CD8-positive, alpha-beta memory T cell (primary cell): Measurements from ENCODE around the gene TOR4A. TPM values are rescaled to one million over a fixed set of nuclear protein-coding genes. Genes with fewer than 3 reads are reported as not detected.

Experiments
- CTCF ChIA-PET: fragments of 350-600 bp; sonication (Branson Sonifier 250); formaldehyde crosslinking; loops from one replicate; lab custom pipeline; 2021; ENCODE audit warnings: antibody characterized with exemption; lab: Charles Lee
- POLR2A ChIA-PET: fragments of 350-600 bp; sonication (Branson Sonifier 250); formaldehyde crosslinking; loops from one replicate; lab custom pipeline; 2021; ENCODE audit warnings: antibody characterized with exemption; lab: Charles Lee
- DNase-seq, 5 donors: peaks; one replicate each; pipeline versions ENCODE4 v3.0.0 to v3.0.0-alpha.2; 2020 to 2022; ENCODE audit warnings: mixed read lengths in 1 of 5
- H3K27ac ChIP-seq: one replicate; pipeline ENCODE4 v1.7.0; 2013; ENCODE audit warnings: low read depth, mild to moderate bottlenecking, low read length, moderate library complexity
- H3K27me3 ChIP-seq: 2 replicates; pipeline ENCODE4 v1.7.0; 2013; ENCODE audit warnings: low read length, mild to moderate bottlenecking; ENCODE audit not compliant: insufficient read depth, poor library complexity, severe bottlenecking
- H3K36me3 ChIP-seq: 2 replicates; pipeline ENCODE4 v1.7.0; 2013; ENCODE audit warnings: mild to moderate bottlenecking, low read length, moderate library complexity; ENCODE audit not compliant: insufficient read depth
- H3K4me1 ChIP-seq: 2 replicates; pipeline ENCODE4 v1.7.0; 2013; ENCODE audit warnings: mild to moderate bottlenecking, low read length, moderate library complexity; ENCODE audit not compliant: insufficient read depth
- H3K4me3 ChIP-seq: 2 replicates; pipeline ENCODE4 v1.7.0; 2013; ENCODE audit warnings: mild to moderate bottlenecking, low read length
- H3K9me3 ChIP-seq: 2 replicates; pipeline ENCODE4 v1.7.0; 2013; ENCODE audit warnings: mild to moderate bottlenecking, low read length
- H3K27ac Mint-ChIP-seq, 8 donors: one replicate each; pipeline ENCODE4 v1.8.0; 2020 to 2021; ENCODE audit warnings: mixed read lengths in 8 of 8, mild to moderate bottlenecking in 6 of 8, inconsistent platforms in 3 of 8, moderate library complexity in 3 of 8
- H3K27me3 Mint-ChIP-seq, 2 donors: one replicate each; pipeline ENCODE4 v1.8.0; 2020 to 2021; ENCODE audit warnings: mixed read lengths in 2 of 2, mild to moderate bottlenecking in 1 of 2, moderate library complexity in 1 of 2
- H3K36me3 Mint-ChIP-seq, 3 donors: one replicate each; pipeline ENCODE4 v1.8.0; 2020 to 2021; ENCODE audit warnings: mixed read lengths in 3 of 3, inconsistent platforms in 1 of 3, mild to moderate bottlenecking in 1 of 3
- H3K4me1 Mint-ChIP-seq, 3 donors: one replicate each; pipeline ENCODE4 v1.8.0; 2020 to 2021; ENCODE audit warnings: mixed read lengths in 3 of 3, inconsistent platforms in 1 of 3, mild to moderate bottlenecking in 1 of 3
- H3K4me3 Mint-ChIP-seq, 7 donors: one replicate each; pipeline ENCODE4 v1.8.0; 2020 to 2021; ENCODE audit warnings: mixed read lengths in 7 of 7, mild to moderate bottlenecking in 6 of 7, moderate library complexity in 4 of 7, inconsistent platforms in 2 of 7
- H3K9me3 Mint-ChIP-seq, 5 donors: one replicate each; pipeline ENCODE4 v1.8.0; 2020 to 2022; ENCODE audit warnings: mixed read lengths in 5 of 5, mild to moderate bottlenecking in 3 of 5, moderate library complexity in 2 of 5, inconsistent platforms in 1 of 5
- polyA plus RNA-seq: library from polyadenylated mRNA; unstranded; fragments of 300-500 nt; fragmentation: Illumina TruSeq; gene quantifications from one replicate; pipeline ENCODE4 v1.2.3, GENCODE V29; 2021
- total RNA-seq, 2 experiments: library from RNA; stranded (reverse); gene quantifications; one replicate each; pipeline ENCODE4 v1.2.3, GENCODE V29; 2021

Gene TOR4A
- total and polyA plus RNA-seq, 3 experiments from 2014 or later = 1.8 to 3.9 (median 3.3) TPM

DNA sequence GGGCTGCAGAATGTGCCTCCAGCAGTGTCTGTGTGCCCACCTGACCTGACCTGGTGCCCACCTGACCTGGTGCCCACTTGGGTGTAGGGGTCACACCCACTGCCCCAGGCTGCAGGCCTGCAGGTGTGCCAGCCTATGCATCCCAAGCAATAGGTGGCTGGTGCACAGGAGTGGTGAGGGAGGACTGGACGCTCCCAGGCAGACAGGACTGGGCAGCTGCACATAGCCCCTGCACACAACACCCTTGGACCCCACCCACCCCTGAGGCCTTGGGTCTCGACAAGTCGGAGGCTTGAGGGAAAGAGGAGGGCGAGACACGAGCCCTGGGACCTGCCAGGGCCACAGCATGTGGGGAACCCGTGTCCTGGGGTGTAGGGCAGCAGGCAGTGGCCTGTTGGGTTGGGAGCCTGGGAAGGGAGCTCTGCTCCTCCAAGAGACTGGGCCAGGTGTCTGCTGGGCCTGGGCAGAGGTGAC is 35.4 kb downstream of the TOR4A start:
- no peaks in the 10 kb centered on the region for H3K9me3 ChIP-seq
- Mint-ChIP-seq H3K4me3 (no peak overlapping the region), H3K9me3 (no peaks in the 10 kb centered on the region), H3K27me3 (peaks cover 0 to 2% of the 10 kb centered on the region in 2 donors), H3K36me3 (no peaks in the 10 kb centered on the region), H3K27ac (no peak overlapping the region), H3K4me1 (no peaks in the 10 kb centered on the region)
- H3K36me3 ChIP-seq = no peaks in the 10 kb centered on the region
- H3K4me1 ChIP-seq = no peaks in the 10 kb centered on the region
- no peaks in the 10 kb centered on the region for H3K27me3 ChIP-seq
- CTCF ChIA-PET = no interaction called here
- POLR2A ChIA-PET = no interaction called here
- H3K27ac ChIP-seq = no peak overlapping the region
- peak in 1 of 5 donors; percentile 38 for DNase-seq
- no peak overlapping the region for H3K4me3 ChIP-seq

DNA sequence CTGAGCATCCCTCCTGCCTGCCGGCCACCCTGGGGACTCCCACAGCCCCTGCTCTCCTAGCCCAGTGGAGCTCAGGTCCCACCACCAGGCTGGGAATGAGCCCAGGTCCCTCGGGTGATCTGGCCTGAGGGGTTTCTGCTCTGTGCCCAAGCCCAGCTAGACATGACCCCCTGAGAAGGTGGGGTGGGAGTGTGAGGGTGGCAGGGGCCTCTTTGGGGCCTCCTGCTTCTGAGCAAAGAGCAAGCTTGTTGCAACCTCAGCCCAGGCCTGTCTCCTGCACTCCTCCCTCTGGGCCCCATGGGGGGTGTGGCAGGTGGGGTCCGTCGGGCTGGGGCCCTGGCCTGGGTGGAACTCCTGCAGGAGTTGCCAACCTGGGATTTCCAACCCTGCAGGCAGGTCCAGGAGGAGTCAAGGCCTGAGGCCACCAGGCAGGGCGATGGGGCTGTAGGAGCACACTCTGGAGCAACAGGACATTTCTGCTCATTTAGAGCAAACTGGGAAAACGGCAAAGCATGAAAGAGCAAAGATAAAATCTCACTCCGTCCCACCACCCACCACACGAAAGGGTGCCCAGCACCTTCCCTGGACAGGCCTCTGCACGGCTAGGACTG is 35.9 kb downstream of the TOR4A start:
- H3K4me1 Mint-ChIP-seq = no peaks in the 10 kb centered on the region
- peak overlapping the region in 1 of 8 donors; percentile 19 for H3K27ac Mint-ChIP-seq
- Histone ChIP-seq H3K9me3 (no peaks in the 10 kb centered on the region), H3K27me3 (no peaks in the 10 kb centered on the region), H3K4me3 (no peak overlapping the region), H3K27ac (no peak overlapping the region), H3K36me3 (no peaks in the 10 kb centered on the region), H3K4me1 (no peaks in the 10 kb centered on the region)
- ChIA-PET CTCF (no interaction called here), POLR2A (no interaction called here)
- H3K36me3 Mint-ChIP-seq = no peaks in the 10 kb centered on the region
- H3K9me3 Mint-ChIP-seq = no peaks in the 10 kb centered on the region
- H3K27me3 Mint-ChIP-seq = peaks cover 0 to 2% of the 10 kb centered on the region in 2 donors
- peak in 1 of 5 donors; percentile 42 for DNase-seq
- peak overlapping the region in 1 of 7 donors; percentile 74 for H3K4me3 Mint-ChIP-seq

DNA sequence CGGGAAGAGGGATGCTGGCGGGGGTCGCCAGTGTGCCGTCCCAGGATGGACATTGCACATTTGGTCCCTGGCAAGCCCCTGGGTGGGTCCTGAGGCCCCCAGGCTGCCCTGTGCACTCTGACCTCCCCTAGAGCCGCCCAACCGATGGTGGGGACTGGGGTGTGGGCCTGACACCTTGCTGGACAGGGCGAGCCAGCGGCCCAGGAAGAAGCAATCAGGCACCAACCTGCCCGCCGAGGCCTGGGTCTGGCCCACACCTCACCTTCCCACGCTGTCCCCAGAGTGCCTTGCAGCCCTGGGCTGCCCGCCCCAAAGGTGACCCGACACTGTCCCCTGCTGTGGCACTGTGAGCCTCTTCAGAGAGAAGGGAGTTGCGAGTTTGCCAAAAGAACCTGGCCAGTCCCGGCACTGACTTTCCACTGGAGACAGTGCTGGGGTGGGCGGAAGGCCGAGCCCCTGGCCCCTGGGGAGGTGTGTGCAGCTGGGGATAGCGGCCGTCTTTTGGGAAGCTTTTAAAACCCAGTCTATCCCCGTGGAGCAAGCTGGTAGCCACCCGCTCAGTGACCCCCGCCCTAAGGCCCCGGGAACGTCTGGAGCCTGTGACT is 36.5 kb downstream of the TOR4A start:
- Histone ChIP-seq H3K9me3 (no peaks in the 10 kb centered on the region), H3K36me3 (no peaks in the 10 kb centered on the region), H3K4me1 (no peaks in the 10 kb centered on the region), H3K27me3 (no peaks in the 10 kb centered on the region), H3K27ac (no peak overlapping the region), H3K4me3 (no peak overlapping the region)
- ChIA-PET CTCF (no interaction called here), POLR2A (no interaction called here)
- peak in 1 of 5 donors; percentile 33 for DNase-seq
- Mint-ChIP-seq H3K27ac (no peak overlapping the region), H3K27me3 (peaks cover 0 to 2% of the 10 kb centered on the region in 2 donors), H3K4me1 (no peaks in the 10 kb centered on the region), H3K4me3 (no peak overlapping the region), H3K9me3 (no peaks in the 10 kb centered on the region), H3K36me3 (no peaks in the 10 kb centered on the region)

DNA sequence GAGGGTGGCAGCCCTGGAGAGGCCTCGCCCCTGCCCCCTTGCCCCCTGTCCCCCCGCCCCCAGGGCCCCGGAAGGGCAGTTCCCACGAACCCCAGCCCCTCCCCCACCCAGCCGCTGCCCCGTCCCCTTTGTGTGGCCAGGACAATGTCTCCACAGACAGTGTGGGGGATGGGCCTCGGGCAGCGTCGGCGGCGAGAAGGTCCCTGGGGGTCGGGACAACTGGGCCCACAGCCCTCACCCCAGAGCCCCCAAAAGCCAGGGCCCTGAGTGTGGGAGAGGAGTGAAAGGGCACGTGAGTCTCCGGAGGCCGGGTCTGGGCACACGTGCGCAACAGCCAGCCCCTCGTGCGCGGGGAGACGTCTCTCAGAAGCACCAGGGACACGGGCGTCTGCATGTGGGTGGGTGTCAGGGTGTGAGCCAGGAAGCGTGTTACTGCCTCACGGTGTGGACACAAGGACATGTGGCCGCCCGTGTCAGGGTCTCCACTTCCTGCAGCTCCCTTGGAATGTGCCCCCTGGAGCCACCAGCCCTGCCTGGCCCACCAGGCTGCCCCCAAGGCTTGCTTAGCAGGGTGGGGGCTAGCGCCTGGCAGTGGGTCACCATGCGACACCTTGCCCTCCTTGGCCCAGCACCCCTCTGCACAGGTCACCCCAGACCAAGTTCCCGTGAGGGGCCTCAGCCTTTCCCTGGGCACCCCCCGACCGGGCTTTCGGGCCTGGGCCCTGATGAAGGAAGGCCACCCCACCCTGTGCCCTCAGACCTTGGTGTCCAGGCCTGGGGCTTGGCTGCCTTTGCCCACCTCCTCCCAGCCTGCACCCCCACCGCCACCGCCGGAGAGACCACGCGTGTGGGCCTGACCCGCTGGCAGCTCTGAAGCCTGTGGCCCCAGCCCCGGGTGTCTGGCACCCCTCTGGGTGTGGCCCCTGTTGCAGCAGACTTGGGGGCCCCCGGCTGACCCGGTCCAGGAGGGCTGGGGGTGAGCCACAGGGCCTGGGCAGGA is 37.3 kb downstream of the TOR4A start:
- H3K4me3 Mint-ChIP-seq = no peak overlapping the region
- no peaks in the 10 kb centered on the region for H3K9me3 ChIP-seq
- peak in 1 of 5 donors; percentile 44 for DNase-seq
- ChIA-PET POLR2A (no interaction called here), CTCF (no interaction called here)
- H3K9me3 Mint-ChIP-seq = no peaks in the 10 kb centered on the region
- H3K27me3 Mint-ChIP-seq = peaks cover 0 to 2% of the 10 kb centered on the region in 2 donors
- H3K36me3 ChIP-seq = no peaks in the 10 kb centered on the region
- H3K27me3 ChIP-seq = no peaks in the 10 kb centered on the region
- no peak overlapping the region for H3K27ac Mint-ChIP-seq
- no peaks in the 10 kb centered on the region for H3K36me3 Mint-ChIP-seq
- no peaks in the 10 kb centered on the region for H3K4me1 Mint-ChIP-seq
- no peaks in the 10 kb centered on the region for H3K4me1 ChIP-seq
- no peak overlapping the region for H3K27ac ChIP-seq
- no peak overlapping the region for H3K4me3 ChIP-seq

DNA sequence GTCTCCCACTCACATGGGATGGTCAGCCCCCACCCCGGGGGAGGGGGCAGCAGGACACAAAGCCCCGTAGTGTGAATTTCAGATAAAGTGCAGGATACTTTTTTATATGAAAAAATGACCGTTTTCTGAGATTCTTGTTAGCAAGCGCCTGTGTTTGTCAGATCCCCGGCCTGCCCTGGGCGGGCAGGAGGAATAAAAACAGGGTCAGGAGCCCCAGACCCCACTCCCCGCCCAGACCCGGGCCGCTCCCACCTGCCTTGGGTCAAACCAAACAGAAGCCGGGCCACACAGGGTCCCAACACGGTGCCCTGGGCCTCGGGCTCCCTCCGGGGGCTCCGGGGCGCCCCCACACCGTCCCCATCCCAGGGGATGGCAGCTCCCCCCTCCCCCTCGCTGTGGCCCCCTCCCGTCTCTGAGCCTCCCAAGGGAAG is 38.1 kb downstream of the TOR4A start:
- Histone ChIP-seq H3K36me3 (no peaks in the 10 kb centered on the region), H3K4me3 (no peak overlapping the region), H3K4me1 (peaks cover 5% of the 10 kb centered on the region), H3K27me3 (no peaks in the 10 kb centered on the region), H3K27ac (no peak overlapping the region), H3K9me3 (no peaks in the 10 kb centered on the region)
- no peak overlapping the region for H3K4me3 Mint-ChIP-seq
- H3K36me3 Mint-ChIP-seq = no peaks in the 10 kb centered on the region
- ChIA-PET POLR2A (no interaction called here), CTCF (no interaction called here)
- peaks cover 0 to 2% of the 10 kb centered on the region in 2 donors for H3K27me3 Mint-ChIP-seq
- no peaks in the 10 kb centered on the region for H3K9me3 Mint-ChIP-seq
- peaks cover 0 to 2% (median 0%) of the 10 kb centered on the region in 3 donors for H3K4me1 Mint-ChIP-seq
- no peak overlapping the region for H3K27ac Mint-ChIP-seq
- DNase-seq = peak in 1 of 5 donors; percentile 42

DNA sequence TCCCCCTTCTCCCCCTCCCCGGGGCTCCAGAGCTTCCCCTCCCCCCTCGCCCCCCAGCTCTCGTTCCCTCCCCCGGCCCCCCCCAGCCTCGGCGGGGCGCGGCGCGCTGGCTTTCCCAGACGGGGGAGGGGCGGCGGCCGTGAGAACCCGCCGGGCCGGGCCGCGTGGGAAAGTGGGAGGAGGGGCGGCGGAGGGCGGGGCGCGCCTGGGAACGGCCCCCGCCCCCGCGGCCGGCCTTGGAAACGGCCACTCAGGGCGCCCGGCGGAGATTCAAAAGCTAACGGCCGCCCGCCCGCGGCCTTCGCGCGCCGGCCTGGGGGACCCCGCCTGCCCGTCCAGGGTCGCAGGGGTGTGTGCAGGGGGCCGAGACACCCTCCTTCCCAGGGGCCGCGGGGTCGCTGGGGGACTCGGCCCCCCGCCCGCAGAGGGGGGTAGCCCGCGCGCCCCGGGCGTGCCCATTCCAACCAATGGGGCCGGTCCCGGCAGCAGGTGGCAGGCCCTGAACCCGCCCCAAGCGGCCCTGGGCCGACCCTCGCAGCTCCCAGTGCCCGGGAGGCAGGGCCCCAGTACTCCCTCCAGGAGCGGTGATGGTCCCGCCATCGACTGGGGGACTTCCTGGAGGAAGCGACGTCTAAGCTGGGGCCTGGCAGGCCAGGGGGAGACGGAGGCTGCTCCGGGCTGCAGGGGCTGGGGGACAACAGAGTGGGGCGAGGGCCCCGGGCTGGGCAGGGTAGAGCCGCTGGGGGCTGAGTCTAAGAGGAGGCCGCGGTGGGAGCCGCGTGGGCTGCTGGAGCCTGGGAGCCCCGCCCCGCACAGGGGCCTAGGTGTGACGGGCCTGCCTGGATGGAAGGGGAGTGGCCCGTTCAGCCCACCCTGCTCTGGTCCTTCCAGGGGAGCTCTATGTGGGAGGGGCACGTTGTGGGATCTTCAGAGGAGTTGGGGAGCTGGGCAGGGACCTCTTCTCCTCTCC is 38.8 kb downstream of the TOR4A start:
- Mint-ChIP-seq H3K9me3 (no peaks in the 10 kb centered on the region), H3K27me3 (peaks cover 0 to 4% of the 10 kb centered on the region in 2 donors), H3K4me1 (peaks cover 0 to 5% (median 0%) of the 10 kb centered on the region in 3 donors), H3K4me3 (peak overlapping the region in 1 of 7 donors; percentile 38), H3K36me3 (no peaks in the 10 kb centered on the region), H3K27ac (no peak overlapping the region)
- no peak overlapping the region for H3K4me3 ChIP-seq
- no peaks in the 10 kb centered on the region for H3K27me3 ChIP-seq
- ChIA-PET CTCF (no interaction called here), POLR2A (no interaction called here)
- H3K27ac ChIP-seq = no peak overlapping the region
- peaks cover 10% of the 10 kb centered on the region for H3K4me1 ChIP-seq
- DNase-seq = peak in 1 of 5 donors; percentile 28
- H3K36me3 ChIP-seq = no peaks in the 10 kb centered on the region
- no peaks in the 10 kb centered on the region for H3K9me3 ChIP-seq

DNA sequence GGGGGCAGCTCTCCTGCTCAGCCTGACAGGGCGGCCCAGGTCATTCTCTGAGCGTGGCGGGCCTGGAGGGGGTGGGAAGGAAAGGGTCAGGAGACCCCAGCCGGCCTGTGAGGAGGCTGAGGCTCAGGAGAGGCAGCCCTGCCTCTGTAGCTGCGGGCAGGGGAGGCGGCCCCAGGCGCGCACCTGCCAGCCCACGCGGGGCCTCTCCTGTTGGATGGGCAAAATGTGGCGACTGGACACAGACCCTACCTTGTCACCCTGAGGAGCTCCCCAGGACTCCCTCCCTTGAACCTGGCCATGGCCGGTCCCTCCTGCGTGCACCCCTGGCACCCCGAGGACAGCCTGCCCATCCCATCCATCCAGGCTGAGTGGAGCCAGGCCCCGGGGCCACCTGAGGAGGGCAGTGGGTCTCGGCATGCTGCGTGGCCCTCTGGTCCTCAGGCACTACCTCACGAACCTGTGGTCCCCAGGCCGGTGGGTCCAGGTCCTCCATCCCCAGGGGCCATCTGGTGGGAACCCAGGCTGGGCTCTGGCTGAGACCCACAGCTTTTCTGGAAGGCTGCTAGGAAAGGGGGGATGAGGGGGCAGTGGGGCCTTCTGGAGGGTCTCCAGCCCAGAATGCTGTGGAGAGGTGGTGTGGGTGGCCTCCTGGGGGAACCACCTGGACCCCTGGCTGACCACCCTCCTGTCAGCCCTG is 39.6 kb downstream of the TOR4A start:
- Histone ChIP-seq H3K9me3 (no peaks in the 10 kb centered on the region), H3K4me1 (peaks cover 10% of the 10 kb centered on the region), H3K4me3 (no peak overlapping the region), H3K36me3 (no peaks in the 10 kb centered on the region), H3K27ac (no peak overlapping the region), H3K27me3 (no peaks in the 10 kb centered on the region)
- Mint-ChIP-seq H3K4me1 (peaks cover 0 to 5% (median 0%) of the 10 kb centered on the region in 3 donors), H3K9me3 (no peaks in the 10 kb centered on the region), H3K27me3 (peaks cover 3 to 9% of the 10 kb centered on the region in 2 donors), H3K36me3 (no peaks in the 10 kb centered on the region), H3K27ac (no peak overlapping the region), H3K4me3 (no peak overlapping the region)
- ChIA-PET POLR2A (no interaction called here), CTCF (no interaction called here)
- peak in 1 of 5 donors; percentile 42 for DNase-seq
